ENCODE results near the gene ARPC4.
"Not testable (repeated sequence)": the region's sequence is repeated elsewhere in the genome, so short reads cannot be mapped to it uniquely, and the experiment has no call there.

GRCh38 chr3:9771007-9771406 lies 21.9 kb upstream of the ARPC4 start:
- not testable (repeated sequence) for TF ChIP-seq POLR2A (IDR thresholded peaks at IDR 0.05; ENCODE audit: low read length); GATA1 (IDR thresholded peaks at IDR 0.05; ENCODE audit: low read depth, low read length)

Data from erythroblast (primary cell).